GM19023 (cell line): ENCODE results near the gene FAM199X.
"Not testable (repeated sequence)": the region's sequence is repeated elsewhere in the genome, so short reads cannot be mapped to it uniquely, and the experiment has no call there.

ENCODE experiments used
- ATAC-seq: cut with Tn5 transposase; IDR thresholded peaks from one replicate; pipeline ENCODE4 v1.9.1; 2021; ENCODE audit warnings: mild to moderate bottlenecking, moderate library complexity; ENCODE audit not compliant: unreplicated experiment

Gene FAM199X

DNA sequence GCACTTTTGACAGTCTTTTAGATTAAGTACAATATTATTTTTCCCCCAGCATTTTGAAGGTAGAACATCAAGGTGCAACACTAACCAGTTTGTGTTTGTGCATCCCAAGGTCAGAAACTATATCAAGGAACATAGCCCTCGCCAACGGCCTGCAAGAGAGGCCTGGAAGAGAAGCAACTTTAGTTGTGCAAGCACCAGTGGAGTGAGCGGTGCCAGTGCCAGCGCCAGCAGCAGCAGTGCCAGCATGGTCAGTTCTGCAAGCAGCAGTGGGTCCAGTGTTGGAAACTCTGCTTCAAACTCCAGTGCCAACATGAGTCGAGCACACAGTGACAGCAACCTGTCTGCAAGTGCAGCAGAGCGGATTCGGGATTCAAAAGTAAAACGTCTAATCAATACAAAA lies 21.7 kb downstream of the FAM199X start:
- no peak for ATAC-seq

DNA sequence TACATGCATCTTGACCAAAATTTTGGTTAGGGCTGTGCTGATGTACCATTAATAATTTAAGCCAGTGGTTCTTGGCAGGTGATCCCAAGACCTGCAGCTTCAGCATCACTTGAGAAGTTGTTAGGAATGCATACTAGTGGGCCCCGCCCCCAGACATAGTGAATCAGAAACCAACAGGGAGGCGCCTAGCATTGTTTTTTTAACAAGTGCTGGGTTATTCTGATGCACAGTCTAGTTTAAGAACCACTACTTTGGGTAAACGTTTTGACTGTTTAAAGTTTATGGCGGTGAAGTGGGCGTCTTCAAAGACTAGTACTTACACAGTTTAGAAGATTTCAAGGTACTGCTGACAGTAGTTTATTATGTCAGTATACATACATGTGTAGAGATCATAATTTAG lies 23.6 kb downstream of the FAM199X start:
- ATAC-seq, result no peak

DNA sequence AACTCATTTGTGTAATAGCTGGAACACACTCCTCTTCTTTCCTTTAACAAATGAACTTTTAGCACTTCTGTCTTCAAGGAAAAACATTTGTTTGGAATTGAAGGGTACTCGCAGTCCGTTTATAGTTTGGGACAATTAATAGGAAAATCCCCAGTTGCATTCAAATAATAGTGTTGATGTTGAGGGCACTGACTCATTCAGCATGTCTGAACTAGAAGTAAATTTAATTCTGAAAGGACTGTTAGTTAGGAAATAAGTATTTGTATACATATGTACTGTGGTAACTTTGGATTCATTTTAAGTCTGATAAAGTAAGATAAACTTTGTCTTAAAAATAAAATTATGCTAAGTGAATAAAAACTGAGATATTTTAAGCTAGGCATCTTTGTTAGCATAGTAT lies 27.2 kb downstream of the FAM199X start:
- ATAC-seq, result no peak

DNA sequence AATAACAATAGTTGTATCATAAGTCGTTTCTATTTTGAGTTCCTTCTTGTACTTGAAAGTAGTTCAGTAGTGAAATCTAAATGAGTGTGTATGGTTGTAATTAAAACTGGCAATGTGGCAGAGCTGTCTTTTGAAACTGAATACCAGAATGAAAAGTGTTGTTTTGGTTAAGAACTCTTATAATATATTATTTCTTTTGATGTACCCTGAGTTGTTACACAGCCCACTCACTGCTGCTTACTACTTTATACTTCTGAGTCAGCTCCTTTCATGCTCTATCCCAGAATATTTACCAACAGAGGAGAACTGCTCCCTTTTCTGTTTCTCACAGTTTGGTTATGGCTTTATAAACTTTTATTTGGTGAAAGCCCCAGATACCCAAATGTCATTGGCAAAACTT lies 28.8 kb downstream of the FAM199X start:
- no peak for ATAC-seq

DNA sequence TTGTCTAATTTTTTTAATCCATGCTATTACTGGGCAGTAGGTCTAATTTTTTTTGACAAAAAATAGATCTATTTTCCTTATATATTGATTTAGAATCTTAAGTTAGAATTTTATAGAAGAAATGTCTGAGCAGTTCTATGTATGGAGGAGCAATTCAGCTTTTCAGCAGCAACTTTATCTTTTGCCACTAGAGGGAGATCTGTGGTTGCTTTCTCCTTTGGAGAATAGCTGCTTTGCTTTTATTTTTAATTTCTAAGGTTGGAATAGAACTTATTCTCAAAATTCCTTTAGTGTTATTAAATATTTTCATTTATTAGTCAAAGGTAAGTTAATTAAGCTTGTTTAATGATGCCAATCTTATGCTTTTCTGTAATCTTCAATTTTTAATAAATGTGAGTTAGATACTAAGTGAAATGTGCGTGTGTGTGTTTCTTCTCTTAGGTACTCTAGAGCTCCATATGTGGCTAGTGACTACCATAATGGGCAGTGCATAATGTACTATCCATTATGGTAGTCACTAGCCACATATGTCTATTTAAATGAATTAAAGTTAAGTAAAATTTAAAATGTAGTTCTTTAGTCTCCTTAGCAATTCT lies 29.3 kb downstream of the FAM199X start:
- ATAC-seq, result no peak

DNA sequence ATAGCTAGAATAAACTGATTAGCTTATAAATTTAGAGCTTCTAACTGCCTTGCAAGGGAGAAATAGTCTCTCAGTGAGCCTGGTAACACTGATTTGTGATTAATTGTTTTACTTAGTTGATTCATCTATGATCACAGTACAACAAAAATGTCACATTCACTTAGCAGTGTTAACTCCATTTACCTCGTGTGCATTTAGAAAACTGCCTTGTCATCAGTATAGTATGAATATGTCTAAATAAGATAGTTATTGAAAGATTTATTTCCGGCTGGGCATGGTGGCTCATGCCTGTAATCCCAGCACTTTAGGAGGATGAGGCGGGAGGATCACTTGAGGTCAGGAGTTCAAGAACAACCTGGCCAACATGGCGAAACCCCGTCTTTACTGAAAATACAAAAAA lies 39.3 kb downstream of the FAM199X start:
- ATAC-seq, result no peak

DNA sequence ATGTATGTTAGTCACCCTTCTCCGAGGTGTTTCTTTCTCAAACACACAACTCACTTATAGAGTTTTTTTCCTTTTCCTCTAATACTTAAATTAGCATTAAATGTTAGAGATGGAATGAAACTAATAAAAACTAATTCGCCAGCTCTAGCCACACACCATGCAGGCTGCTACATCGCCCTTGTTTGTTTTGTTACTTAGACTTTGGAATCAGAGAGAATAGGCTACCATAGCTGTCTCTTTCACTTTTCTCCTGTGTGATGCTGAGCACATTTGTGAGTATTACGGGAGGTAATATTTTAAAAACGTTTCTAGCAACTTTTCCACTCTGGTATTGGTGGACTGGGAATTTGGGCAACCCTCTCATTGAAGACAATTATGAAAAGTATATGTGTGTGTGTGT lies 44.9 kb downstream of the FAM199X start:
- no peak for ATAC-seq

DNA sequence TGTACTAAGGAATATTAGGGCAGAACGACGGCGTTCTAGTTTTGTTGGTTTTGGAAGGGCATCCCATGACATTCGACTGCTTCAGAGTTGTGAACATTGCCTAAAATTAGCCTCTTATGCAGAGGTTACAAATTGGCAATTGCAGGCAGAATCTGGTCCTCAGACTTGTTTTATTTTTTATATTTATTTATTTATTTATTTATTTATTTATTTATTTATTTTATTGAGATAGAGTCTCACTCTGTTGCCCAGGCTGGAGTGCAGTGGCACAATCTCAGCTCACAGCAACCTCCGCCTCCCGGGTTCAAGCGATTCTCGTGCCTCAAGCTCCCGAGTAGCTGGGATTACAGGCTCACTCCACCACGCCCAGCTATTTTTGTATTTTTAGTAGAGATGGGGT lies 63.8 kb downstream of the FAM199X start:
- not testable (repeated sequence) for ATAC-seq
